OCI-LY1 (cell line): ENCODE data around the gene SYNGR1.
A peak's percentile ranks its signal among the peaks of the same experiment; 100 is the strongest.

Source experiments
- H2AFZ ChIP-seq: fragments of 200-600 bp; sonication (generic), shearing (Covaris generic); 2 replicates; pipeline ENCODE4 v1.6.0; 2014; ENCODE audit warnings: antibody characterized with exemption, mild to moderate bottlenecking, low read length
- H3F3A ChIP-seq: fragments of 200-600 bp; sonication (generic), shearing (Covaris generic); 2 replicates; pipeline ENCODE4 v1.6.0; 2014; ENCODE audit warnings: mild to moderate bottlenecking, antibody characterized with exemption, low read length, moderate library complexity; ENCODE audit not compliant: insufficient read depth
- H3K27ac ChIP-seq: fragments of 200-600 bp; sonication (generic); 2 replicates; pipeline ENCODE4 v1.5.1; 2014; ENCODE audit warnings: low read length, mixed run types, mild to moderate bottlenecking, low read depth; ENCODE audit not compliant: poor library complexity, severe bottlenecking
- H3K27me3 ChIP-seq: fragments of 200-600 bp; sonication (generic); 2 replicates; pipeline ENCODE4 v1.6.0; 2014; ENCODE audit warnings: antibody characterized with exemption, mild to moderate bottlenecking, low read length, moderate library complexity; ENCODE audit not compliant: insufficient read depth
- H3K36me3 ChIP-seq: fragments of 200-600 bp; sonication (generic); 2 replicates; pipeline ENCODE4 v1.6.1; 2014; ENCODE audit warnings: mild to moderate bottlenecking, antibody characterized with exemption, low read length, moderate library complexity, mixed read lengths; ENCODE audit not compliant: insufficient read depth
- H3K4me1 ChIP-seq: fragments of 200-600 bp; sonication (generic); 2 replicates; pipeline ENCODE4 v1.5.1; 2014; ENCODE audit warnings: mild to moderate bottlenecking, low read length, moderate library complexity; ENCODE audit not compliant: insufficient read depth, severe bottlenecking
- H3K4me2 ChIP-seq: fragments of 200-600 bp; sonication (generic), shearing (Covaris generic); 2 replicates; pipeline ENCODE4 v1.6.1; 2014; ENCODE audit warnings: low read length
- H3K4me3 ChIP-seq: fragments of 200-600 bp; sonication (generic); 2 replicates; pipeline ENCODE4 v1.5.1; 2014; ENCODE audit warnings: low read length, low read depth, mild to moderate bottlenecking, mixed read lengths; ENCODE audit not compliant: poor library complexity, severe bottlenecking
- H3K79me2 ChIP-seq: fragments of 200-600 bp; shearing (Covaris generic); 2 replicates; pipeline ENCODE4 v1.6.1; 2016; ENCODE audit warnings: mixed run types, low read length, mixed read lengths; ENCODE audit not compliant: insufficient read depth
- H3K9ac ChIP-seq: fragments of 200-600 bp; sonication (generic), shearing (Covaris generic); 2 replicates; pipeline ENCODE4 v1.6.1; 2014; ENCODE audit warnings: mild to moderate bottlenecking, low read length, mixed read lengths
- H3K9me2 ChIP-seq: fragments of 200-600 bp; sonication (generic), shearing (Covaris generic); 2 replicates; pipeline ENCODE4 v1.6.1; 2014; ENCODE audit warnings: low read depth, mild to moderate bottlenecking, low read length, mixed read lengths
- H3K9me3 ChIP-seq: fragments of 200-600 bp; shearing (Covaris generic); 2 replicates; pipeline ENCODE4 v1.6.1; 2014; ENCODE audit warnings: low read length, mixed read lengths
- H4K20me1 ChIP-seq: fragments of 200-600 bp; sonication (generic), shearing (Covaris generic); 2 replicates; pipeline ENCODE4 v1.6.0; 2016; ENCODE audit warnings: mild to moderate bottlenecking, low read length; ENCODE audit not compliant: insufficient read depth
- EZH2 ChIP-seq: fragments of 200-600 bp; sonication (generic), shearing (Covaris generic); IDR thresholded peaks from 2 replicates; pipeline ENCODE4 v1.8.0; 2017; ENCODE audit warnings: borderline replicate concordance, mixed run types, mild to moderate bottlenecking, antibody characterized with exemption, low read length, moderate library complexity, mixed read lengths
- TF ChIP-seq, protein P1 (sequence below): fragments of 200-600 bp; sonication (generic), shearing (Covaris generic); IDR thresholded peaks from 2 replicates; pipeline ENCODE4 v1.5.1; 2017; ENCODE audit warnings: mild to moderate bottlenecking, antibody characterized with exemption, low read length, moderate library complexity, mixed read lengths

SYNGR1 gene

DNA sequence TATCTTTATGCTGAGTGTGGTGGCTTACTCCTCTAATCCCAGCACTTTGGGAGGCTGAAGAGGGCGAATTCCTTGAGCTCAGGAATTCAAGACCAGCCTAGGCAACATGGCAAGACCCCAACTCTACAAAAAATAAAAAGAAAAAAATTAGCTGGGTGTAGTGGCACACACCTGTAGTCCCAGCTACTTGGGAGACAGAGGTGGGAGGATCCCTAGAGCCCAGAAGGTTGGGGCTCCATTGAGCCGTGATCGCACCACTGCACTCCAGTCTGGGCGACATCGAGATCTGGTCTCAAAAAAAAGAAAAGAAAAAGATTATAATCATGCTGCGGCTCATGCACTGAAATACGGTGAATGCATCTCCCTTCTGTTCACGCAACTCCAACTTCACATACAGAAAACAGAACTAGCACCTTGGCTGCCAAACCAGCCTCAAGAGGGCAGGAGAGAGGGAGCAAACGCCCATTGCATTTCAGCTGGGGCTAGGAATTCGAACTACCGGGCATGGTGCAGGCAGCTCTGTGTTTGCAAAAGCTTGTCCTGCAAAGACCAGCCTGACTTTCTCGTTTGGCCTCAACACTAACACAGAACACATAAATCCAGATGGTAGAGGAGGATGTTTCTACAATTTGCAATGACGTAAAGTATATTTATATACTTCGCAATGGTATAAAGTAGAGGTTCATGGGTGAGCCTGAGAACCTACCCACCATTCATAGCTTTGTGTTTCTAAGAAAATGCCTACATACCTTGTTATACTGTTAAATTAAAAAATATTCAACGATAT is 6.3 kb upstream of the SYNGR1 start:
- Histone ChIP-seq H3K36me3 (no peaks in the 10 kb centered on the region), H3K4me2 (no peak overlapping the region), H3K9ac (no peak overlapping the region), H4K20me1 (no peaks in the 10 kb centered on the region), H3K4me1 (no peaks in the 10 kb centered on the region), H3K9me2 (no peaks in the 10 kb centered on the region), H3K9me3 (no peaks in the 10 kb centered on the region), H2AFZ (no peak overlapping the region), H3K4me3 (no peak overlapping the region), H3F3A (no peaks in the 10 kb centered on the region), H3K27me3 (no peaks in the 10 kb centered on the region; the same call in 1 of the 2 replicates), H3K27ac (no peak overlapping the region), H3K79me2 (no peaks in the 10 kb centered on the region)
- TF ChIP-seq, protein P1, sequence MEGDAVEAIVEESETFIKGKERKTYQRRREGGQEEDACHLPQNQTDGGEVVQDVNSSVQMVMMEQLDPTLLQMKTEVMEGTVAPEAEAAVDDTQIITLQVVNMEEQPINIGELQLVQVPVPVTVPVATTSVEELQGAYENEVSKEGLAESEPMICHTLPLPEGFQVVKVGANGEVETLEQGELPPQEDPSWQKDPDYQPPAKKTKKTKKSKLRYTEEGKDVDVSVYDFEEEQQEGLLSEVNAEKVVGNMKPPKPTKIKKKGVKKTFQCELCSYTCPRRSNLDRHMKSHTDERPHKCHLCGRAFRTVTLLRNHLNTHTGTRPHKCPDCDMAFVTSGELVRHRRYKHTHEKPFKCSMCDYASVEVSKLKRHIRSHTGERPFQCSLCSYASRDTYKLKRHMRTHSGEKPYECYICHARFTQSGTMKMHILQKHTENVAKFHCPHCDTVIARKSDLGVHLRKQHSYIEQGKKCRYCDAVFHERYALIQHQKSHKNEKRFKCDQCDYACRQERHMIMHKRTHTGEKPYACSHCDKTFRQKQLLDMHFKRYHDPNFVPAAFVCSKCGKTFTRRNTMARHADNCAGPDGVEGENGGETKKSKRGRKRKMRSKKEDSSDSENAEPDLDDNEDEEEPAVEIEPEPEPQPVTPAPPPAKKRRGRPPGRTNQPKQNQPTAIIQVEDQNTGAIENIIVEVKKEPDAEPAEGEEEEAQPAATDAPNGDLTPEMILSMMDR, result peak; percentile 83
- TF ChIP-seq EZH2, result no peak

DNA sequence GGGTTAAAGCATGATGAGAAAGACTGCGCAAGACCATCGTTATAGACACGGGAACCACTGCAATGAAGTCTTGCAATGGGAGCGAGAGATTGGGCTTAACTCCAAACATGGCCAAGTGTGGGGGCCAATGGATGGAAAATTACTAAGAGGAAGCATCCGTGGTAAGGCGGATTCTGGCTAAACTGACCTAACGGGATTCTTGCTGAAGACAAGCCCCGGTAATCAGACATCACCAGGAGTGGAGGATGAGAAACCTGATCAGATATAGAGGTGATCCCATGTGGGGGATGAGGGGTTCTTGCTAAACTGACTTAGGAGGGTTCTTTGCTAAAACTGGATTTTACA is 5.8 kb upstream of the SYNGR1 start:
- no peak overlapping the region for H3K27ac ChIP-seq
- no peak overlapping the region for H3K4me3 ChIP-seq
- H3K27me3 ChIP-seq, result no peaks in the 10 kb centered on the region; the same call in 1 of the 2 replicates
- H3K4me1 ChIP-seq, result peaks cover 3% of the 10 kb centered on the region
- H3F3A ChIP-seq, result no peaks in the 10 kb centered on the region
- H2AFZ ChIP-seq, result no peak overlapping the region
- H3K9me2 ChIP-seq, result no peaks in the 10 kb centered on the region
- H3K9ac ChIP-seq, result no peak overlapping the region
- TF ChIP-seq, protein P1, result no peak
- TF ChIP-seq EZH2, result no peak
- H4K20me1 ChIP-seq, result no peaks in the 10 kb centered on the region
- H3K4me2 ChIP-seq, result no peak overlapping the region
- H3K36me3 ChIP-seq, result no peaks in the 10 kb centered on the region
- no peaks in the 10 kb centered on the region for H3K9me3 ChIP-seq
- no peaks in the 10 kb centered on the region for H3K79me2 ChIP-seq

DNA sequence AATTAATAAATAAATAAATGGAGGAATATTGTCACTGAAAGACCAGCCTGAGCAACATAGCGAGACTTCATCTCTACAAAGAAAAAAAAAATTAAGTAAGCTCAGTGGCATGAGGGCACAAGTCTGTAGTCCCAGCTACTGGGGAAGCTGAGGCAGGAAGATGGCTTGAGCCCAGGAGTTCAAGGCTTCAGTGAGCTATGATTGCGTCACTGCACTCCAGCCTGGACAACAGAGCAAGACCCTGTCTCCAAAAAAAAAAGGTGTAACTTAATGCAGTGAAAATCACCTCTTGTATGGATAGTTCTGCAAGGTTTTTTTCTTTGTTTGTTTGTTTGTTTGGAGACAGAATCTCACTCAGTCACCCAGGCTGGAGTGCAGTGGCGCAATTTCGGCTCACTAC is 4.6 kb upstream of the SYNGR1 start:
- no peaks in the 10 kb centered on the region for H3K9me3 ChIP-seq
- H3K9ac ChIP-seq, result no peak overlapping the region
- H3K4me2 ChIP-seq, result no peak overlapping the region
- no peaks in the 10 kb centered on the region for H3F3A ChIP-seq
- TF ChIP-seq, protein P1, result no peak
- no peak for TF ChIP-seq EZH2
- H3K36me3 ChIP-seq, result no peaks in the 10 kb centered on the region
- no peak overlapping the region for H2AFZ ChIP-seq
- no peaks in the 10 kb centered on the region for H4K20me1 ChIP-seq
- no peaks in the 10 kb centered on the region; the same call in 1 of the 2 replicates for H3K27me3 ChIP-seq
- no peak overlapping the region for H3K4me3 ChIP-seq
- H3K27ac ChIP-seq, result no peak overlapping the region
- peaks cover 9% of the 10 kb centered on the region for H3K4me1 ChIP-seq
- H3K79me2 ChIP-seq, result no peaks in the 10 kb centered on the region
- H3K9me2 ChIP-seq, result no peaks in the 10 kb centered on the region
